ENCODE measurements around the gene ATG2A.

ATG2A gene

DNA sequence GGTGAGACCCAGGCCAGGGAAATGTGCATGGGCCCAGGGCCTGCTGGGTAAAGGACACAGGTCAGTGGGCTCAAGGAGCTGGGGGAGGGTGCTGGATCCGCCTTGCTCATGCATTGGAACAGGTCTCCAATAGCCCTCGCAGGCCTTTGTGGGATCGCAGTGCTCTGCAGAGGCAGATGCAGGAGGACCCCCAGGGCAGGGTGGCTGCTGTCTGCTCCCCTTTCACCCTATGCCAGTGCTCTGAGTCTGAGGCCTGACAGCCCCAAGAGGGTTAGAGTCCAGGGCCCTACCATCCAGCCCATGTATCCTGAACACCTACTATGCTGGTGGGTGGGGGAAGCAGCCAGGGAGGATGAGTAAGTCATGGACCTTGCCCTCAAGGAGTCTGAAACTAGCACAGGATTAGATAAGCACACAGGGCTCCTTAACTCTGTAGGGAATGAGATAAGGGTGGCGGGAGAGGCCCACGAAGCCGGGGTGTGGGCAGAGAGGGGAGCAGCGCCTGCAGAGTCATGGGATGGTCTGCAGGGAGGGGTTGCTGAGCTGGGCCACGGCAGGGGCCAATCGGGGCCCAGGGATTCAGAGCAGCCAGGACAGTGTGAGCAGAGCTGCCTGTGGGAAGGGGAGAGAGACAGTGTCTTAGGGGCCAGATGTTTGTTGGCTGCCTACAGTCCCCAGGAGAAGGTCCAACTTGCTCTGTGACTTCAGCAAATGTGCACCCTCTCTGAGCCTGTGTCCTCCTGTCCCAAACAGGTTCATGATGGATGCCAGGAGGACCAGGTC lies 28.1 kb downstream of the ATG2A start:
- in situ Hi-C loops (cut with MboI; ENCODE audit: low sequenced_read_pairs) = no loop called here

DNA sequence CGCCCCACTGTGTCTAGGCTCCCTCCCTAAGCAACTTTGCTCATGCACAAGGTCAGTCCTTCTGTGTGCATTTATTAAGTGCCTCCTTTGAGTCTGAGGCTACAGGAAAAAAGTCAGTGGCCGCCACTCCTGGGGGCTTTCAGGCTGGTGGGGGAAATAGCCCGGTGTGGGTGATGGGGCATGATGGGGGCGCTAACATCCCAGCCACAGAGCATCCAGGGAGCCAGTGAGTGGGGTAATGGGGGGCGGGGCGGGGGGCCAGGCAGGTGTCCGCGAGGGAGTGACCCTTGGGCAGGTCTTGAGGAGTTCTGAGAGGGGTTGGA lies 28.6 kb downstream of the ATG2A start:
- in situ Hi-C loops (cut with MboI; ENCODE audit: low sequenced_read_pairs) = no loop called here

DNA sequence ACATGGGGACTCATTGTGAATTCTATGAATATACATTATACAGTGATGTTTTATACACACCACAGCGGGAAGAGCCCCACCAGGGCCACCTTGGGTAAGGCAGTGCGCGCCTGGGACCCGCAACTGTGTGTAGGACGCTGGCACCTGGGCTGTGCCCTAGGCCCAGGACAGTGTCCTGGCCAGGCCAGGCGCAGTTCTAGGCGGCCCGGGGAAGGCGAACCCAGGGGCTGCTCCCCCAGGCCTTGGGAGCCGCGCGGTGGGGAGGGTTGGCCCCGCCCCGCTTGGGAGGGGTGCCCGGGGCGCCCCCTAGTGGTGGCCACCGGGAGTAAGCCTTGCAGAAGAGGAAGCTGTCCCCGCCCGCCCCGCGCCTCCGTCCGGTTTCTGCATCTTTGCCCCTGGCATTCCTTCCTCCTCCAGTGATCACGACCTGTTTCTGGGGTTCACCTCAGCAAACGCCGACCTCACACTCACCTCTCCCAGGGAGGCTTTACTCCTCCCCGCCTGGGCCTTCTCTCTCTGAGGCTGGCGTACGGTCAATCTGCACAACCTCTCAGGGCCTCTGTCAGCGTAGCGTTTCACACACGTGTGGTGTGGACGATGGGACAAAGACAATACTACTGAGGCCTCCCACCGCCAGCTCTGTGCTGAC lies 29.1 kb downstream of the ATG2A start:
- in situ Hi-C loops (cut with MboI; ENCODE audit: low sequenced_read_pairs) = no loop called here

DNA sequence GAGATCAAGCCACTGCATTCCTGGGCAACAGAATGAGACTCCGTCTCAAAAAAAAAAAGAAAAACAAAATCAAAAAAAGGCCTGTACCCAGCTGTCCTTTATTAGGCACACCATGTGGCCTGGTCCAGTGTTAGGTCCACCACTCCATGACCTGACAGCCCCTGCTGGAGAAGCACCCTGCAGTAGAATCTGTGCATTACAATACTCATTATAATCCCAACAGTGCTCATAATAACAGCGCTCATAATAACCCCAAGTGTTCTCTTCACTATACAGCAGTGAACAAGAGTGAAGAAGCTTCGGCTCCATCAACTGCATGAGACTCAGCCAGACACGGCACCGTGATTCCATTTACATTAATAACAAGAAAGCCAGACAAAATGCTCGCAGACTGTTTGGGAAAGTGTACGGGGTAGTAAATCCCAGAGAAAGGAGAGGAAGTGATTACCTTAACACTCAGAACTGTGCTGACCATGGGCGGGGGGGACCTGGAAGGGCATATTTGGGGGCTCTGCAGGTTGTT lies 29.7 kb downstream of the ATG2A start:
- in situ Hi-C loops (cut with MboI; ENCODE audit: low sequenced_read_pairs) = no loop called here

DNA sequence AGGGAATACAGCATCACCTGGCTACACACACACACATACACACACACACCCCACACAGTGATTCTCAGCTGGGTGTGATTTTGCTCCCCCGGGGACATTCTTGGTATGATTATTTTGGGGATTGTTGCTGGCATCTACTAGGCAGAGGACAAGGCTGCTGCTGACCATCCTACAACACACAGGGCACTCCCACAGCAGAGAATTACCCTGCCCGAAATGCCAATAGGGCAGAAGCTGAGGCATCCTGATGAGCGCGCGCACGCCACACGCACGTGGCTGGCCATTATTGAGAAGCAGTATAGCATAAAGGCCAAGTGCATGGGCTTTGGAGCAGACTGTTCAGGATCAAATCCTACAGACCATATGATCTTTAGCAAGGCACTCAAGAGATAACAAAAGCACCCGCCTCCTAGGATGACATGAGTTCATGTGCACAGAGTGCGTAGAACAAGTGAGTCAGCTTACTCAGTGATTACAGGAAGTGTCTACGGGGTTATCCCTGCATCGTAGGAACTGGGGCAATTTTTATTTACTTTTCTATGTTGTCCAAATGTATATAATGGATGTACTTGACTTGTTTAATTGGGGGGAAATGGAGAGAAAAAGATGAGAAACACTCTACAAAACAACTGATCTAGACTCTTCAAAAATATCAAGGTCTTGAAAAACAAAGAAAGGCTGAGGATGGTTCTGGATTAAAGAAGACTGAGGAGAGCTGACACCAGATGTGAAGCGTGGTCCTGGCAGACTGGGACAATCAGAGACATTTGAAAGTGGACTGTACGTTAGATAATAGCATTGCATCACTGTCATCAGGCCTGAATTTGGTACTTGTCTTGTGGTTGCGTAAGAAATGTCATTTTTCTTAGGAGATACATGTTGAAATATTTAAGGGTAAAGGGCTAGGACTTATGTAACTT lies 31.4 kb downstream of the ATG2A start:
- in situ Hi-C loops (cut with MboI; ENCODE audit: low sequenced_read_pairs) = no loop called here

DNA sequence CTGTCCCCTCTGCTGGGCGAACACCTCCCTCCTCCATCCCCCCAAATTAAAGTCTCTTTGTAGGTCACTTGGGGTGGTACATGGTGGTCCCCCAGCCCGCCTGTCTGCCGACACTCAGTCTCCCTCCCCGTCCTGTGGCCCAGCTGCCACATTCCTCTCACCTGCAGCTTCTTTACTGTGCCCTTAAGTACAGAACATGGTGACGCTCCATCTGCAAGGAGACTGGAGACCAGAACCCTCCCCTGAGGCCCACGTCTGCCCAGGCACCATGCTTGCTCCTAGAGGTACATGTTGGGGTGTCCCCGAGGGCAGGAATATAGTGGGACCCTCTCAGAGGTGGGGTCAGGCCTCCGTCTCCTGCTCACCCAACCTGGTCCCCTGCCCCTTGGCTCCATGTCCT lies 33.0 kb downstream of the ATG2A start:
- in situ Hi-C loops (cut with MboI; ENCODE audit: low sequenced_read_pairs) = no loop called here

DNA sequence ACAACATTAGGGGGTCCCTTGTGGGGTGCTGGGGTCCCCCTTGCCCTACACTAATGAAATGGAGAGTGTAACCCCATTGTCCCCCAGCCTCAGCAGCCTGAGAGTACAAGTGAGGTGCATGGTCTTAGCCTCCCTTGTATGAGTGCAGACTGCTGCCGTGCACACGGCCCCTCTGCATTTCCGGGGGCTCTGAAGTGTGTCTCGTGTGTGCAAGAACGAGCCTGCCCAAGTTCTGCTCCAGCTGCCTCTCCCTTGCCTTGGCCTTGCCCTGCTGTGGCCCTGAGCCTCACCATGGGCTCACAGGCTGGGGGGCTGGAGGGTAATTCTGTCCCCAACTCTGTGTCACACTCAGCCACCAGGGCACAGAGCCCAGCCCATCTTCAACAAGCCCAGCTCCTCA lies 33.4 kb downstream of the ATG2A start:
- in situ Hi-C loops (cut with MboI; ENCODE audit: low sequenced_read_pairs) = no loop called here

DNA sequence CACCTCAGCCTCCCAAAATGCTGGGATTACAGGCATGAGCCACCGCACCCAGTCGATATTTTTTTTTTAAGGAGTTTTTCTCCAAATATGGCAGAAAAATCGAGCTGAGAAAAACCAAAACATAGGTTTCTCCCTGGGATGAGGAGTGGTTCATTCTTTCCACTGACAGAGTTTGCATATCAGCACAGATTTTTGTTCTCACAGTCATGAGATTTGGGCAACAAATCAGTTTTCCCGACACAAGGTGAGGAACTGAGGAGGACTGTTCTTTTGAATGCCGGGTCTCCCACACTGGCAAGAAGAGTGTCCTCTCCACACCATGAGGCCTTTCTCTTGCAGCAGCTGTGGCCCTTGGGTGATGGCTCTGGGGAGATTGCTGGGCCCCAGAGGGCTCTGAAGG lies 34.8 kb downstream of the ATG2A start:
- in situ Hi-C loops (cut with MboI; ENCODE audit: low sequenced_read_pairs) = no loop called here

DNA sequence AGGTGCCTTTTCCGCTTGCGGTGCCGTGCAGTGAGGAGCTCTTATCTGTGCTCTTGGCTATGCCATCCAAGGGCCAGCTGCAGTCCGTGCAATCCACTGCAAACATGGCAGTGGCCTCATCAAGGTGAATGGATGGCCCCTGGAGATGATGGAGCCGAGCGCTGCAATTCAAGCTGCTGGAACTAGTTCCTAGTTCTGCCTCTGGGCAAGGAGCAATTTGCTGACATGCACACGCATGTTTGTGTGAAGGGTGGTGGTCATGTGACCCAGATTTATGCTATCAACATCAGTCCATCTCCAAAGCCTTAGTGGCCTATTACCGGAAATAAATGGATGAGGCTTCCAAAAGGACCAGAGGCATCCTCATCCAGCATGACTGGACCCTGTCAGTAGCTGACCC lies 35.5 kb downstream of the ATG2A start:
- in situ Hi-C loops (cut with MboI; ENCODE audit: low sequenced_read_pairs) = no loop called here

DNA sequence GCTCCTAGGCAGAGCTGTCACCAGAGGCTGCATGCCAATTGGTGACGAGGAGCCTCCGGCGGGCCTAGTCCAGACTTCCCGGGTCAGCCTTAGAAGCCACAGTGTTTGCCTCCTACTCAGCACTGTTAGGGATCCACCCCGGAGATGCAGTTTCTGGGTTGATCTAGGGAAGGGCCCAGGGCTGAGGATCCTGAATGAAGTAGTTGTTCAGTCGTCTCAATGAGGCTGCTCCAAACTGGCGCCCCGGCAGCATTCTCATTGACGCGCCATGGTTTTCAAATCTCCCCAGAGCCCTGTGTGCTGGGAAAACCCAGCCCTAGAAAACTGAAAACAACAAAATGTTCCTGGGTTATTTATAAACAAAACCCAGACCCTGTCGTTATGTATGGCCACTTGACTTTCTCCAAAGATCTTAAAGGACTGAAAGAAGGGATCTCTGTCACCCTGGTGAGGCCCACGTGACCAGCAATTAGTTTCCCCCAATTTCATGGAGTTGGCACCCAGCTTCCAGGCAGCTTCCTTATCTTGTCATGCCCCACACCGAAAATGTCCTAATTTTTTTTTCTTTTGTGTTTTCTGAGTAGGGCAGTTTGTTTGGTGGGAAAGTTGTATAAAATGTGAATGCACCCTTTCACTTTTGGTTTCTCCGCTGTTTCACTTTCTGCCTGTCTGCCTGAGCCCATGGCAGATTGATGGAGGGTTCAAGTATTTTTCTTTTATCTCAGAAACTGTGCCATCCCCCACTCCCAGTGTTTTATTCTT lies 36.6 kb downstream of the ATG2A start:
- in situ Hi-C loops (cut with MboI; ENCODE audit: low sequenced_read_pairs) = no loop called here

DNA sequence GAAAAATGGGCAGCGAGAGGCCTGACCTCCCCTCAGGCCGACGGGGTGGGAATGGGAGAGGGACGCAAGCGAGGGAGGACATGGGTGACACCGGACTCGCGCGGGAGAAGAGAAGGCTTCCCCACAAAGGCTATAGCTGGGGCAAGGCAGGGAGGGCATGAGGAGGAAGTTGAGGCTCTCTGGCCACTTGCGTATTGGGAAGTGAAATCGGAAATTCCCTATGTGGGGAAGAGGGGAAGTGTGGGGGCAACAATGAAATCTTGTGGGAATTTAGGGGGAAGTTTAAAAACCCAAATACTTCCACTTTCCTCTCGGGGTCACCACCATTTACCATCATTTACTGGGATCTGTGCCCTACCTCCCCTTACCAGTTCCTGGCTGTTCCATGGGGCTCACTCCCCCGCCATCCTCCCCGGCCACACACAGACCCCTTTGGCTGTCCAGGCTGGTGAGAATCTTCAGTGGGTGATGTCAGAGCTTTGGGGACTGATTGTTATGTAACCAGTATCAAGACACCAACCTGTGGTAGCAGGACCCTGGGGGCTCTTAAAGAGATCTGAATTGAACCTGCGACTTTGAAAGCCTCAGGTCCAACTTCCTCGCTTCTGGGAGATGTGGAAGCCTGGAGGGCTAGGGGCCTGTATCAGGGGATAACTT lies 37.6 kb downstream of the ATG2A start:
- in situ Hi-C loops (cut with MboI; ENCODE audit: low sequenced_read_pairs) = no loop called here

DNA sequence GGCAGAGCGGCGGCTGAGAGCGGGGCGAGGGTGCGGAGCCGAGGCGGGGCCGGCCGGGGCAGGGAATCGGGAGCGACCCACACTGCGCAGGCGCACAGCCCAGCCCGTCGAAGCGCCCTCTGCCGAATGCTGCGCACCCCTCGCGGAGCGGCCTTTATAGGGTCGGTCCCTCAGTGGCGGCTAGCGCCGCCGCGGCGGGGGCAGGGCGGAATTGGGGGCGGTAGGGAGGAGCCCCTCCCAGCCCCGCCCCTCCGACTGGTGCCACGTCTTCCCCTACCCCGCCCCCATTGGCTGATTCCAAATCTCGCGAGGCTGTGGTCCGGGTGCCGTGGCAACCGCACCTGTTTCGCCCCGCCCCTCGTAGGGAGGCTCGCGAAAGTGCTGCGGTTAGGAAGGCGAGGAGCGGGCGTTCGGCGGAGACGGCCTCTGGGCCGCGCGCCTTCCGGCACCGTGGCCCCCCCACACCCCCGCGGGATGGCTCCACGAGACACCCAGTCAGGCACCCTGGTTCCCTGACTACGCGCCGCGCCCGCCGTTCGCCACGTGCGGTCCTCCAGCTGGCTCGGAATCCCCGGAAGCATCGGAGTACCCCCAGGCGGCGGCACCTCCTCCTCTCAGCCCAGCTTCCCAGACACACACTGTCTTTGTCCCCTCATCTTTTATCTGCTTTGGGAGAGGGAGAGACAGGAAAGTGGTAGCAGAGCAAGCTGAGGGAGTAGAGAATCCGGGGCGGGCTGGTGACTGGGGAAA lies 38.3 kb downstream of the ATG2A start, which contains the start of gene EHD1:
Gene EHD1 (minus strand): TSS at position 128 of the 750 bp plus-strand sequence. CDS start 157 bp downstream, outside the sequence.
- in situ Hi-C loops (cut with MboI; ENCODE audit: low sequenced_read_pairs) = no loop called here

DNA sequence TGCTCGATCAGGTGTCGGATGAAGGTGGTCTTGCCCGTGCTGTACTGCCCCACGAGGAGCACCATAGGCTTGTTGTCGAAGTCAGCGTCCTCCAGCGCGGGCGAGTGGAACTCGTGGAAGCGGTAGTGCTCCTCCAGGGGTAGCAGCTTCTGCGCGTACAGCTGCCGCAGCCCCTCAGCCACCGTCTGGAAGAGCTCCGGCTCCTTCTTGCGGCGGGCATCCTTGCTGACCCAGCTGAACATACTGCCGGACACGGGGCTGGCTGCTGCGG lies 38.9 kb downstream of the ATG2A start:
- in situ Hi-C loops (cut with MboI; ENCODE audit: low sequenced_read_pairs) = no loop called here

DNA sequence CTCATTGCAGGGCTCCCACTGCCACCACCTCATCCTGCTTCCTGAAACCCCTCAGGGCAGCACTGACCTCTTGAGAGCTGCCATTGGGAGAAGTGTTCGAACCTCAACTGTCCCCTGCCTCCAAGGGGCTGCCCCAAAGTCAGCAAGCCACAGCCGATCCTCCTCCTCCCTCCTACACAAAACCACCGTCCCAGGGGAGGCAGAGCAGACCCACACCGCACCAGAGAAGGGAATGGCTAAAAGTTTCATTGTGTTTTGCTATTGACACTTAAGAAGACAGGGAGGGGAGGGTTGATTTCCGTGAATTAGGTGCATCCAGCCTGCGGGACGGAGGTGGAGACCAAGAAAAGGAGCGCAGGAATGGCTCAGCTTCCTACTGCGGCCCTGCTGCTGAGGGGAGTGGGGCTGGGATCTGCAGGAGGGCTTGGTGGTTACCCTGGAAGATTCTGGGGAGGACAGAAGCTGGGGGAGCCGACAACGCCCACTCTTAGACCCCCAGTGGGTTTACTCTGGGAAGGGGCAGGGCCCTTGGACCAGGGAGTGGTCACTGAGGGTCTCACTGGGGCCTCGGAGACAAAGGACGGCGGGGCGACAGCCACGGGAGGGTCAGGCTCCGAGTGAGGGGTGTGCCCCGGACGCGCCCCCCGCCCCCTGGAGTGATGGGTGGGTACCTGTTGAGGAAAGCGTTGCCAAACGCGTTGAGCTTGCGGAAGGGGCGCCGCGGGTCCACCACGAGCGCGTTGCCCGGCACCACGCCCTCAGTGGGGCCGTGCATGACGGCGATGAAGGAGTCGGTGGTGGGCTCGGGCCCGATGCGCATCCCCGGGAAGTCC lies 39.4 kb downstream of the ATG2A start:
- in situ Hi-C loops (cut with MboI; ENCODE audit: low sequenced_read_pairs) = no loop called here

DNA sequence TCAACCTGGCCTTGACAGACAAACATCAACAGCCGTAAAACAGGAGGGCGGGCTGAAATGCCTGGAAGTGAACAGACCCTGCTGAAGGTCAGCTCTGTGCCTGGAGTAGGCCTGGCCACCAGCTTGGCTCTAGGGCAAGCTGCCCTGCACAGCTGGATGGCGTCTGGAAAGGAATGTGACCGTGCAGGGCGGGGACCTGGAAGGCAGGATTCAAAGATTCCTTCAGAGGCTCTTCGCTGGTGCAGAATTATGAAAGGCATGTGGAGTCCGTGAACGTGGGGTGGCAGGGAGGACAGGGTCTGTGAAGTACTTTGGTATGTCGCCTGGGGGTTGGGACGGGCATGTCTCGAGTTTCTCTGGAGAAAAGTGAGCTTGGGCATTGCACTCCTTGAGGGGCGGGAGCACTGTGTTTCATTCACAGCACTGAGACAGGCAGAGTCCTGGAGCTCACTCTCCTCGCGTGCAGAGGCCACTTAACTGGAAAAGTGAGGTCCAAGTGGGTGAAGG lies 40.1 kb downstream of the ATG2A start:
- in situ Hi-C loops (cut with MboI; ENCODE audit: low sequenced_read_pairs) = no loop called here

DNA sequence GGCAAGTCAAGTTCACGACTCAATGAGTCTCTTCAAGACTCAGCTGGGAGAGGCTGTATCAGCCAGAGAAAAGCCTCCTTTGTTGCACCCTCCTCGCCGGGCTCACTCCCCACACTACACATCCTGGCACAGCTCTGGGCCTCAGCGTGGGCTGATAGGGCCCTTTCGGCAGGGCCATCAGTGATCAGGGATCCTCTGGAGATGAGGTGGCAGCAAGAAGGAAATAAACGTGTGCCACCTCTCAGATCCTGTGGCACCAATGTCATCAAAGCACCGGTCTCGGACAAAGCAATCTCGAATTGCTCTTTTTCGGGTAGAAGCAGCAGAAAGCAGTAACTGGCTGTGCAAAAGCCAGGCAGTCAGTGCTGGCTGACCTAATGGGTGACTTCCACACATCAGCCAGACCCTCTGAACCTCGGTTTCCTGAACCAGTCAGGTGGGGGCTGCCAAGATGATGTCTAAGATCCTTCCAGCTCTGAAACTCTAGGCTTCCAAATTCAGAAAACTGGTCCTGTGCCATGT lies 40.7 kb downstream of the ATG2A start:
- in situ Hi-C loops (cut with MboI; ENCODE audit: low sequenced_read_pairs) = no loop called here

DNA sequence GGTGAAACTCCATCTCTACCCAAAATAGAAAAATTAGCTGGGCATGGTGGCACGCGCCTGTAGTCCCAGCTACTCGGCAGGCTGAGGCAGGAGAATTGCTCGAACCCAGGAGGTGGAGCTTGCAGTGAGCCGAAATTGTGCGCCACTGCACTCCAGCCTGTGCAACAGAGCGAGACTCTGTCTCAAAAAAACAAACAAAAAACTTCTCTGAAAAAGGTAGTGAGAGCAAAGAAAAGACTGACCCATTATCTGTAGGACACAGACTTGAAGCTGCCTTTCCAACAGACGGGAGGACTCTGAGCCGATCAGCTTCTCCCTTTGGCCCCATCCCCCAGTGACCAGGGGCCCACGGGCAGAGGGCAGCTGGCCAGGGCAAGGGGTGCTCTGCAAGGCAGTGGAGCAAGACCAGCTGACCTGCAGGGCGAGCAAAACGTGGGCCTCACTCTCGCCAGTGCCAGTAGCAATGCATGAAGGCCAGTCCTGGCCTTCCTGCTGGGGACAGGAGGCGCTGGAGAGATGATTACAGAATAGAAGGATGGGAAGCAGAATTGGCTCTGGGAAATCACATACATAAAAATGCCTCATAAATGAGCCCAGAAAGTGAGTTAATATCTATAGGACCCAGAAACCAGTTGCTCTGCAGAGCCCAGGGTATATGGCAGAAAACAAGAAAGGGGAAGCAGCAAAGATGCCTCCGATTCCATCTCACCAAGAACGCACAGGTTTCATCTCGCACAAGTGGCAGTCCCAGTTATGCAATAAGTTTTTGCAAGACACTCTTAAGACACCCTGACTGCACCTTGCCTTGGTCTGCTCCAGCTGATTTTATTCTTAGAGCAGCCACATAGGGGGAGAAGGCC lies 41.4 kb downstream of the ATG2A start:
- in situ Hi-C loops (cut with MboI; ENCODE audit: low sequenced_read_pairs) = no loop called here
